ENCODE measurements around the gene DSTYK. TPM values are rescaled to one million over a fixed set of nuclear protein-coding genes. Genes with fewer than 3 reads are reported as not detected.

Gene DSTYK, protein sequence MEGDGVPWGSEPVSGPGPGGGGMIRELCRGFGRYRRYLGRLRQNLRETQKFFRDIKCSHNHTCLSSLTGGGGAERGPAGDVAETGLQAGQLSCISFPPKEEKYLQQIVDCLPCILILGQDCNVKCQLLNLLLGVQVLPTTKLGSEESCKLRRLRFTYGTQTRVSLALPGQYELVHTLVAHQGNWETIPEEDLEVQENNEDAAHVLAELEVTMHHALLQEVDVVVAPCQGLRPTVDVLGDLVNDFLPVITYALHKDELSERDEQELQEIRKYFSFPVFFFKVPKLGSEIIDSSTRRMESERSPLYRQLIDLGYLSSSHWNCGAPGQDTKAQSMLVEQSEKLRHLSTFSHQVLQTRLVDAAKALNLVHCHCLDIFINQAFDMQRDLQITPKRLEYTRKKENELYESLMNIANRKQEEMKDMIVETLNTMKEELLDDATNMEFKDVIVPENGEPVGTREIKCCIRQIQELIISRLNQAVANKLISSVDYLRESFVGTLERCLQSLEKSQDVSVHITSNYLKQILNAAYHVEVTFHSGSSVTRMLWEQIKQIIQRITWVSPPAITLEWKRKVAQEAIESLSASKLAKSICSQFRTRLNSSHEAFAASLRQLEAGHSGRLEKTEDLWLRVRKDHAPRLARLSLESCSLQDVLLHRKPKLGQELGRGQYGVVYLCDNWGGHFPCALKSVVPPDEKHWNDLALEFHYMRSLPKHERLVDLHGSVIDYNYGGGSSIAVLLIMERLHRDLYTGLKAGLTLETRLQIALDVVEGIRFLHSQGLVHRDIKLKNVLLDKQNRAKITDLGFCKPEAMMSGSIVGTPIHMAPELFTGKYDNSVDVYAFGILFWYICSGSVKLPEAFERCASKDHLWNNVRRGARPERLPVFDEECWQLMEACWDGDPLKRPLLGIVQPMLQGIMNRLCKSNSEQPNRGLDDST
- total RNA-seq, result 10 to 100 TPM in 1 of 2 donors, 1 to 10 TPM in 1; 9.8 to 10.7 TPM

DNA sequence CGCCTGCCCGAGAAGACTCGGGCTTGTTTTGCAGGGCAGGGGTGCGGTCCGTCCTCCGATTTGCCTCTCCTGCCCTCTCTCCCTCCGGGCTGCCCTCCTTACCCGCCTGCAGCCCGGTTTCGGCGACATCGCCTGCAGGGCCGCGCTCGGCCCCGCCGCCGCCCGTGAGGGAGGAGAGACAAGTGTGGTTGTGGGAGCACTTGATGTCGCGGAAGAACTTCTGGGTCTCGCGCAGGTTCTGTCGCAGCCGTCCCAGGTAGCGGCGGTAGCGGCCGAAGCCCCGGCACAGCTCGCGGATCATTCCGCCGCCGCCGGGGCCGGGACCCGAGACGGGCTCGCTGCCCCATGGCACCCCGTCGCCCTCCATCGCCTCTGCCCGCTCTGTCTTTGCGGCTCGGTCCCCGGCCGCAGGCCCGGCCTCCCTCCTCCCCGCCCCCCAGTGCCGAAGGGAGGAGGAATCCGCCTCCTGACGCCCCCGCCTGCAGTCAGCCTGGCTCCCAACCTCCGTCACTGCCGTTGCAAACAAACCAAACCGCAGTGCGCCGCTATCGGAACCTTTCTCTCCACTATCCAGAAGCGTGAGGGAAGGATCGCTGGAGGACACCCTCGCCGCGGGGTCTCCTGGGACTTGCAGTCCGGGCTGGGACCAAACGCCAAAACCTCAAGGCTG, at the start of gene DSTYK:
Gene DSTYK (minus strand): TSS at position 534 of the 670 bp plus-strand sequence. CDS start 167 bp downstream, at position 367.
- Mint-ChIP-seq H3K27me3 (ENCODE audit: low read depth) (no peaks in the 10 kb centered on the region), H3K4me1 (ENCODE audit: low read depth) (peaks cover 63% of the 10 kb centered on the region), H3K9me3 (no peaks in the 10 kb centered on the region), H3K36me3 (ENCODE audit: insufficient read depth in 2 of 2) (no peaks in the 10 kb centered on the region), H3K27ac (peak within 1 kb of the TSS; percentile 92), H3K4me3 (peak within 1 kb of the TSS; percentile 89 to 95)
- ATAC-seq (replicated peaks in 1 of 2) (peak; percentile 90 to 91), DNase-seq (peak; percentile 90 to 92)

DNA sequence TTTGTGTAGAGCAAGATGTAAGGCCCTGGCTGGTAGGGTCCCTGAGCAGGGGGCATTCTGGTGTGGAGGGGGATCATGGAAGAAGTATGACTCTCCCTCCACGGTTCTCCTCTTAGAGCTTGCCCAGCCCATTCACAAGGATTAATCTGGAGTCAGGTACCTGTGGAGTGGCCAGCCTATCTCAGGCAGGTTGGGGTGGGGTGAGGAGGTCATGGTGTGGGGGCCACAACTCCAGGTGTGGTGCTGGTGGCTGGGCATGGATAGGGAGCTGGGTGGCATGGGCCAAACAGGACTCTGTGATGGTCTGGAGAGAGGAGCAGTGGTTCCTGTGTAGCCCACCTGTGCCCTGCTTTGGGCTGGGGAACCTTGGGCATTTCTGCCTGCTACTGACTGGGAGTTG, 48.5 kb upstream of the DSTYK start:
- no peak overlapping the region for H3K27ac Mint-ChIP-seq
- H3K27me3 Mint-ChIP-seq (ENCODE audit: low read depth), result peaks cover 5% of the 10 kb centered on the region
- H3K9me3 Mint-ChIP-seq, result no peaks in the 10 kb centered on the region

DNA sequence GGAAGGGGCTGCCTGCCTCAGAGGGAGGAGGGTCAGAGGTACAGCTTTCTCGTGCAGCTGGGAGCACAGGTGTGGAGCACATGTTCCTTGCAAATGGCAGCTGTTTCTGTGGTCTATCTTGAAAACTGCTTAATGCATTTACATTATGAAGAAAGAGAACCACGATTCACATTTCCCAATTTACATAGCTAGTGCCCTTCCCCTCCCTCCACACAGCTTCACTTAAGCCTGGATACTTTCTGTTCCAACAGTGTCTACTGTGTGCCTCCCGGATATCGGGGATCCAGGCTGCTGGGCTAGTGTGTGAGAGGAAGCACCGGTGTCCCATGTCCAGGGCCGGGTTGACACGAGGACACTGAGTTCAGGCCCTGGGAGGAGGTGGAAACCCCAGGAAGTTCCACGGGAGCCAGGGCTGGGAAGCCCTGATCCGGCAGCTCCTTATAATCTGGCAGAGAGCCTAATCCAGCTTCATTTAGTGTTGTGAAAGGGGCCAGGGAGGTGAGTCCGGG, 47.9 kb upstream of the DSTYK start:
- H3K27me3 Mint-ChIP-seq (ENCODE audit: low read depth), result peaks cover 5% of the 10 kb centered on the region
- no peaks in the 10 kb centered on the region for H3K9me3 Mint-ChIP-seq
- H3K4me3 Mint-ChIP-seq, result no peak overlapping the region
- H3K27ac Mint-ChIP-seq, result no peak overlapping the region
- no peaks in the 10 kb centered on the region for H3K36me3 Mint-ChIP-seq (ENCODE audit: insufficient read depth in 2 of 2)
- no peak for DNase-seq
- H3K4me1 Mint-ChIP-seq (ENCODE audit: low read depth), result peaks cover 36% of the 10 kb centered on the region
- ATAC-seq (replicated peaks in 1 of 2), result no peak

More for the DNA sequence above, 48.5 kb upstream of the DSTYK start:
- Mint-ChIP-seq H3K4me3 (no peak overlapping the region), H3K4me1 (ENCODE audit: low read depth) (peaks cover 36% of the 10 kb centered on the region), H3K36me3 (ENCODE audit: insufficient read depth in 2 of 2) (no peaks in the 10 kb centered on the region)
- no peak for DNase-seq
- ATAC-seq (replicated peaks in 1 of 2), result no peak

DNA sequence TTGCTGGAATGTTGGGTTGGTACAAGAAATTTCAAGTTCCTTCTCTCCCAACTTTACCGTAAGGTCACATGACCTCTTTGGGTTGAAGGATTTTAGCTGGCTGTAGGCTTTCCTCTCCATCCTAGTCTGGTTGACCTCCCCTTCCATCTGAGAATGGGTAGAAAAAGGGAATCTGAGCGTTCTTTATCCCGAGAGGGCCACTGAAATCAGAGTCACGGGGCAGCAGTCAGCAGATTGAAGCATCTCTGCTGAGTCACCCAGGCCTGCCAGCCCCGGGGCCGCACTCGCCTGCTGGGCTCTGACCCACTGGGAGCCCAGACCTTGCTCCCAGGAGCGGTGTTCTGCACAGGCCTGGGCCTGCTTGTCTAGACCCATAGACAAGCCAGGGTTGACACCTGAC, 47.2 kb upstream of the DSTYK start:
- Mint-ChIP-seq H3K27ac (no peak overlapping the region), H3K4me1 (ENCODE audit: low read depth) (peaks cover 36% of the 10 kb centered on the region), H3K27me3 (ENCODE audit: low read depth) (peaks cover 5% of the 10 kb centered on the region), H3K4me3 (no peak overlapping the region), H3K36me3 (ENCODE audit: insufficient read depth in 2 of 2) (no peaks in the 10 kb centered on the region), H3K9me3 (no peaks in the 10 kb centered on the region)
- DNase-seq (no peak), ATAC-seq (replicated peaks in 1 of 2) (no peak)

DNA sequence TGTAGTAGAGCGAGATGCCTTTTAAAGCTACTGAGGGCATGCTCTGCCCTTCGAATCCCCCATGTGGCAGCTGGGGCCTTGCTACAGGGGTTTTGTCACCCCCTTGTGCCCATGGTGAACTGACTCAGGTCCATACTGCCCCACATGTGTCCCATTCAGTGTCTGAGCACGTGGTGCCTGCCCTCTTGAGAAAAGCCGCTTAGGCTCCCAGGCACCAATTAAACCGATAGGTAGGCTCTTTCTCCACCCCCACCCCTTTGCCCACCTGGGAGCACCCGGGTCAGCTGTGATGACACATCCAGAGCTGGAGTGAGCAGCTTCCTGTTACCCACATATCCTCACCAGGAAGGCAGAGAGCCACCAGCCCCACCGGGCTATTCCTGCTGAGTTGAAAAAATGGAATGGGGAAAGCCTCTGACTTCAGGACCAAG, 46.8 kb upstream of the DSTYK start:
- no peaks in the 10 kb centered on the region for H3K36me3 Mint-ChIP-seq (ENCODE audit: insufficient read depth in 2 of 2)
- H3K4me3 Mint-ChIP-seq, result no peak overlapping the region
- no peak overlapping the region for H3K27ac Mint-ChIP-seq
- peaks cover 35% of the 10 kb centered on the region for H3K4me1 Mint-ChIP-seq (ENCODE audit: low read depth)
- no peaks in the 10 kb centered on the region for H3K9me3 Mint-ChIP-seq
- H3K27me3 Mint-ChIP-seq (ENCODE audit: low read depth), result peaks cover 5% of the 10 kb centered on the region
- DNase-seq, result no peak
- no peak for ATAC-seq (replicated peaks in 1 of 2)

DNA sequence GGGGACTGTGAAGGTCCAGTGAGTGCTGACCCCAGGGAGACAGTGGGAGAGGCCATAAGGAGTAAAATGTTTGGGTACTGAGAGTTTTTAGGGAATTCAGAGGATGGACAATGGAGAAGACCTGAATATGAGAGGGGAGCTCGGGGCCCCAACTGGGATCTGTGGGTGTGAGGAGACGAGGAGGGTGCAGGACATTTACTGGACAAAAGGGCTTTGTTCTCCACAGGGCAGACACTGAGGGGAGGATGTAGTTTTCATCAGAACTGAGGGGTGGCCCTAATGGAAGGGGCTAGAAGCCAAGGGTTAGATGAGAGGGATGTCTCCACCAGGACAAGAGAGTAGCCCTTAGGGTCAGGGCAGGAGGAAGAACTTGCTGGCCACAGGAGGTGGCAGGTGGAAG, 46.2 kb upstream of the DSTYK start:
- Mint-ChIP-seq H3K4me3 (no peak overlapping the region), H3K36me3 (ENCODE audit: insufficient read depth in 2 of 2) (no peaks in the 10 kb centered on the region), H3K27ac (no peak overlapping the region), H3K9me3 (no peaks in the 10 kb centered on the region), H3K4me1 (ENCODE audit: low read depth) (peaks cover 30% of the 10 kb centered on the region), H3K27me3 (ENCODE audit: low read depth) (peaks cover 5% of the 10 kb centered on the region)
- ATAC-seq (replicated peaks in 1 of 2) (no peak), DNase-seq (no peak)

DNA sequence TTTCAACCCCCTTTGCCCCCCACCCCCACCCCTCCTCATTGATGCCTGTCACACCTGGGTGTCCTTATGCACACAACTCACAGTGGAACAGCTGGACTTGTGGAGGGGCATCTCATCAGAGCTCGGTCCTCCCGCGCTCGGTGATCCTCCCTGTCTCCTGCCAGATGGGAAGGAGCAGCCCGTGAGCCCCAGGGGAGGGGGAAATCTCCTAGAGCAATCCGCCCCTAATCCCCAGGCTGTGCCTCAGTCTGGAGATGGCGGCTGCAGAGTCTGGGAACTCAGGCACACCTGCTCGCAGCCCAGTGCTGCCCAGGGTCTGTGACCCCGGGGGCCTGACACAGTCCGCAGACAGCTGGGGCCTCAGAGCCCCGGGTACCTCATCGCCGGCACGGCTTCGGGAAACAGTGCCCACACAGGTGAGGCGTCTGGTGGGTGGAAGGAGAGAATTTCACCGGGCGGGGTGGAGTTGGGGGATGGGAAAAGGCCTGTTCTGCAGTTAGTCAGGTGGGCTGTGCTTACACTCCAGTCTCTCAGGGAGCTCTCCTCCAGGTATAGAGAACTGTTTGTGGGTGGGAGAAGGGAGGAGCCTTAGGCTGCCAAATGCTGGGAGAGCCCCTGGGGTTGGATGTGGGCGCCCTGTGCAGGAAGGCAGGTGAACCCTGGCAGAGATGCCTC, 45.6 kb upstream of the DSTYK start:
- H3K27ac Mint-ChIP-seq, result no peak overlapping the region
- H3K9me3 Mint-ChIP-seq, result no peaks in the 10 kb centered on the region
- no peak overlapping the region for H3K4me3 Mint-ChIP-seq
- ATAC-seq (replicated peaks in 1 of 2), result no peak
- no peak for DNase-seq
- H3K36me3 Mint-ChIP-seq (ENCODE audit: insufficient read depth in 2 of 2), result no peaks in the 10 kb centered on the region
- peaks cover 4% of the 10 kb centered on the region for H3K27me3 Mint-ChIP-seq (ENCODE audit: low read depth)
- H3K4me1 Mint-ChIP-seq (ENCODE audit: low read depth), result peaks cover 23% of the 10 kb centered on the region

DNA sequence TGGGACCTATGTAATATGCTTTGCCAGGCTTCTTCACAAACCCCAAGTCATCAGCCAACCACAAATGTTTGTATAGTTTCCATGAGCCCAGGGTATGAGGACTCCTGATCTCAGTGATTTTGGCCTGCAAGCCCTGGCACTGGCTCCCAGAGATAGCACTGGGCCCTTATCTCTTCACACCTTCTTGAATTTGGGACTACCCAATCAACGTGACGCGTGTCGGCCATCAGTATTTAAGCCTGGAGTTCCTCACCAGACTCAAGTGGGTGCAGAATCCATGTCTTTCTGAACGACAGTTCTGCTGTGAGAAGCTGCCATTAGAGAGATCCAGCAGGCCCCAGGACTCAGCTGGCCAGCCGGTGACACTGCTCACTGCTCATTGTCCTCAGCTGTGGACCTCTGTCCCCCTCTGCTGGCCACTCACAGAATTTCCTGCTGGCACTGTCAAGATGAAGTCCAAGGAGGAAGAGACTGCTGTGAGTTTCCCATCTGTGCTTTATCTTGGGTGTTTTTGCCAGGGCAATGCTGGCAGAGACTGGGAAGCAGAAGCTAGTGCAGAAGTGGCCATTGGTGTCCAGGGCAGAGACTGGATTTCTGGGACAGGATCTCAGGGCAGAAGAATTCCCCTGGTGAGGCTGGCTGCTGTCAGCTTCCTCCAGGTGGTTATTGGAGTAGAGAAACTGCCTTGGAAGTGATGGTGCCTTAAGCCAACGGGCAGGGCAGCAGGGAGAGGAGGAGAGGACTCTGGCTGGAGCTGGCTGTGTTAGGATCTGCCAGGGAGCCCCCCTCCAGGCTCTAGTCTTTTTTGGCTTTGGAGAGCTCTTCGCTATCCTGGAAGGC, 44.7 kb upstream of the DSTYK start:
- no peaks in the 10 kb centered on the region for H3K36me3 Mint-ChIP-seq (ENCODE audit: insufficient read depth in 2 of 2)
- no peak overlapping the region for H3K4me3 Mint-ChIP-seq
- no peaks in the 10 kb centered on the region for H3K9me3 Mint-ChIP-seq
- ATAC-seq (replicated peaks in 1 of 2), result peak; percentile 95 to 96
- H3K4me1 Mint-ChIP-seq (ENCODE audit: low read depth), result peaks cover 14% of the 10 kb centered on the region
- H3K27me3 Mint-ChIP-seq (ENCODE audit: low read depth), result no peaks in the 10 kb centered on the region
- DNase-seq, result peak; percentile 85 to 88
- no peak overlapping the region for H3K27ac Mint-ChIP-seq

DNA sequence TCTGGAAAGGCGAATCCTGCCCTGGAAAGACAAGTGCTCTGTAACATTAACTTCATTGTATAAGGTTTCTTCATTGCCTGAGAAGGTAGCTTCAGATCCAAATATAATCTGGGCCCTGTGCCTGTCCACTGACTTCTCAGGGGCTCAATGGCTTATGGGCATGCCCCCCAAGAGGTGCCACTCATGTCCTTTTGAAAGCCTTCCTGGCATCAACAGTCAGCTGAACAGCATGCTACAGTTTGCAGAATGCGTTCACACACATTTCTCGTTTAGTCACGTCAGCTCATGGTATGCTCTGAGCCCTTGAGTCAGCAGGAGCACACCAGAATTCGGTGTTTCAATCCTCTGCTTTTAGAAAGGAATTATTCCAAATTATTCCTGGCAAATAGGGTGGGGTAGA, 40.1 kb upstream of the DSTYK start:
- no peak for DNase-seq
- Mint-ChIP-seq H3K4me3 (no peak overlapping the region), H3K9me3 (no peaks in the 10 kb centered on the region), H3K27ac (no peak overlapping the region), H3K27me3 (ENCODE audit: low read depth) (no peaks in the 10 kb centered on the region), H3K4me1 (ENCODE audit: low read depth) (peaks cover 14% of the 10 kb centered on the region), H3K36me3 (ENCODE audit: insufficient read depth in 2 of 2) (peaks cover 0 to 1% of the 10 kb centered on the region in 2 donors)
- no peak for ATAC-seq (replicated peaks in 1 of 2)

DNA sequence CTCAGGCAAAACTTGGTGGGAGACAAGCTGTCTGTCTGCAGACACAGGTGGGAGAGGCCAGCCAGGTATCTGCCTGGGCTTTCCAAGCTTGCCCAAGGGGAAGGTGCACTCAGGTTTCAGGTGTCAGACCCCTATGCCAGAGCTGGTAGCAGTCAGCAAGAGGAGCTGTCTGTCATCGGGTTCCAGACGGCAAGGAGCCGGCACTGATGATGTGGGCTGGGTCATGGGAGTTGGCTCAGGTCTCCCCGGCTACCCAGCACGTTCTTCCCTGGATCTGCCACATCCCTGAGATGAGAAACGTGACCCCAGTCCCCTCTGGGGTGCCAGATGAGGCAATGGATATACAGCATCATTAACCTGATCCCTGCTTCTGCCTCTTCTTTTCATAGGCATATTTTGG, 39.2 kb upstream of the DSTYK start:
- DNase-seq, result no peak
- ATAC-seq (replicated peaks in 1 of 2), result no peak
- H3K4me1 Mint-ChIP-seq (ENCODE audit: low read depth), result peaks cover 7% of the 10 kb centered on the region
- H3K9me3 Mint-ChIP-seq, result no peaks in the 10 kb centered on the region
- peaks cover 0 to 1% of the 10 kb centered on the region in 2 donors for H3K36me3 Mint-ChIP-seq (ENCODE audit: insufficient read depth in 2 of 2)
- no peak overlapping the region for H3K4me3 Mint-ChIP-seq
- H3K27me3 Mint-ChIP-seq (ENCODE audit: low read depth), result no peaks in the 10 kb centered on the region
- H3K27ac Mint-ChIP-seq, result no peak overlapping the region

DNA sequence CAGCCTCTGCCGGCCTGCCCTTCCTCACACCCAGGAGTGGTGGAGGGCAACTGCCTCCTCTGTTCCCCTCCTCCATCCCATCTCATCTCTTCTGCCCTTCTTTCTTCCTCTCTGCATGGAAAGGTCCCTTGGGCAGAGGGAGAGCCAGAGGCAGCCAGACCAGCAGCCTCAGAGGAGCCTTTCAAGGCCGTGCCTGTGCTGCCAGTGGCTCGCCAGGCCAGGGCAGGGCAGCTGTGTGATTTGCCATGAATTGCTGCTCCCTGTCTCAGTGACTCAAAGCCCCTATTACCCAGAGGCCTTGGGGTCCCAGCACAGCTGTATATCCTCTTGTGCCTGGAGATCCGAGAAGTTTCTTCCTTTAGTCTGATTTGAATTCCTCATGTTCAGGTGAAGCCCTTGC, 38.1 kb upstream of the DSTYK start:
- ATAC-seq (replicated peaks in 1 of 2) (no peak), DNase-seq (no peak)
- no peak overlapping the region for H3K27ac Mint-ChIP-seq
- no peaks in the 10 kb centered on the region for H3K9me3 Mint-ChIP-seq
- H3K4me1 Mint-ChIP-seq (ENCODE audit: low read depth), result peaks cover 4% of the 10 kb centered on the region
- H3K36me3 Mint-ChIP-seq (ENCODE audit: insufficient read depth in 2 of 2), result peaks cover 0 to 1% of the 10 kb centered on the region in 2 donors
- H3K4me3 Mint-ChIP-seq, result no peak overlapping the region
- H3K27me3 Mint-ChIP-seq (ENCODE audit: low read depth), result no peaks in the 10 kb centered on the region
